ENCODE data around the gene RACK1.

GRCh38 chr5:181187500-181188213, 56.0 kb downstream of the RACK1 start:
- TF ChIP-seq POLR2A (IDR thresholded peaks at IDR 0.05; ENCODE audit: low read length): no peak
- TF ChIP-seq GATA1 (IDR thresholded peaks at IDR 0.05; ENCODE audit: low read depth, low read length): no peak
